Adrenal gland (tissue), 12 donors: ENCODE data around the gene NEDD1. TPM values are rescaled to one million over a fixed set of nuclear protein-coding genes. Genes with fewer than 3 reads are reported as not detected.

ENCODE experiments used
- DNase-seq, 7 donors: peaks; one replicate each; pipeline ENCODE4 v3.0.0-alpha.2; 2019 to 2020
- H3K27ac ChIP-seq, 5 donors: fragments of 200-600 bp; sonication (generic) in 4 of 5; 1 replicate in 3 of 5; 2 replicates in 2 of 5; pipeline versions ENCODE4 v1.5.1 to v1.8.0; 2016 to 2020; ENCODE audit warnings: mild to moderate bottlenecking in 1 of 5
- H3K27me3 ChIP-seq: fragments of 200-600 bp; 2 replicates; pipeline ENCODE4 v1.8.0; 2021
- H3K36me3 ChIP-seq, 2 donors: fragments of 200-600 bp; replicated peaks in 1 of 2; 1 replicate in 1 of 2; 2 replicates in 1 of 2; pipeline versions ENCODE4 v1.5.1 to v1.8.0; 2018 to 2022
- H3K4me1 ChIP-seq, 2 donors: fragments of 200-600 bp; replicated peaks in 1 of 2; 1 replicate in 1 of 2; 2 replicates in 1 of 2; pipeline versions ENCODE4 v1.5.1 to v1.8.0; 2018 to 2021
- H3K4me3 ChIP-seq, 4 donors: fragments of 200-600 bp; sonication (generic) in 3 of 4; one replicate each; pipeline ENCODE4 v1.5.1; 2016 to 2018
- H3K9me3 ChIP-seq, 3 donors: fragments of 200-600 bp; sonication (generic) in 1 of 3; replicated peaks in 1 of 3; 1 replicate in 2 of 3; 2 replicates in 1 of 3; pipeline versions ENCODE4 v1.5.1 to v1.8.0; 2016 to 2021
- POLR2A ChIP-seq, 2 donors: fragments of 450-650 bp; IDR thresholded peaks; one replicate each; pipeline ENCODE4 v1.6.1; 2017; ENCODE audit warnings: antibody characterized with exemption in 2 of 2, mild to moderate bottlenecking in 2 of 2, moderate library complexity in 1 of 2
- WGBS, 4 donors: extraction: QIAGEN DNeasy Blood & Tissue Kit in 2 of 4; methylation state at CpG; one replicate each; pipeline versions ENCODE4 v1.1.5 to v1.1.7; 2013 to 2017; 5-methylcytosine and 5-hydroxymethylcytosine counted together
- intact Hi-C, 2 donors: fragments of 100-400 bp; cut with DNase I; formaldehyde crosslinking; loops; one replicate each; pipeline versions ENCODE4 v1.14.1 to v1.15.0; 2022 to 2023
- polyA plus RNA-seq, 3 donors: library from polyadenylated mRNA; stranded (reverse); fragments of 200-250 nt in 2 of 3; fragments of 350-450 nt in 1 of 3; fragmentation: Illumina TruSeq in 1 of 3; extraction: RNeasy Lipid Tissue Mini Kit (QIAGEN cat#74804) in 1 of 3; gene quantifications; one replicate each; pipeline ENCODE4 v1.2.3, GENCODE V29; 2013 to 2014
- total RNA-seq, 9 donors: library from RNA; depleted of rRNA in 4 of 9; stranded (reverse); fragments of >200 nt in 4 of 9; fragments of 120-200 nt in 1 of 9; fragmentation: NEBNext Ultra II Directional in 1 of 9; extraction: Animal tissue kit (Norgen Biotek cat#: 25700) in 1 of 9; gene quantifications; one replicate each; pipeline versions ENCODE4 v1.1.0 to v1.2.4, GENCODE V29; 2013 to 2023
- TF ChIP-seq, protein P1 (sequence below), 6 experiments: fragments of 450-650 bp in 4 of 6; fragments of 200-600 bp in 2 of 6; sonication (generic) in 1 of 6; IDR thresholded peaks; 1 replicate in 5 of 6; 2 replicates in 1 of 6; pipeline versions ENCODE4 v1.5.1 to v1.8.0; 2016 to 2021; ENCODE audit warnings: antibody characterized with exemption in 6 of 6, mild to moderate bottlenecking in 2 of 6, moderate library complexity in 1 of 6
- donor health status: healthy with polysubstance abuse.
- donor health status: Bipolar disorder and iron deficiency.
- donor health status: DM: yes; HTN: yes; CAD: no.
- donor health status: DM: no; HTN: no; CAD: no.
- donor health status: DM: no; HTN: no; CAD: no.
- donor health status: DM: yes; HTN: yes; CAD: no.

Gene NEDD1
- total and polyA plus RNA-seq, 12 donors, result 3.5 to 17.6 (median 11.5) TPM

DNA sequence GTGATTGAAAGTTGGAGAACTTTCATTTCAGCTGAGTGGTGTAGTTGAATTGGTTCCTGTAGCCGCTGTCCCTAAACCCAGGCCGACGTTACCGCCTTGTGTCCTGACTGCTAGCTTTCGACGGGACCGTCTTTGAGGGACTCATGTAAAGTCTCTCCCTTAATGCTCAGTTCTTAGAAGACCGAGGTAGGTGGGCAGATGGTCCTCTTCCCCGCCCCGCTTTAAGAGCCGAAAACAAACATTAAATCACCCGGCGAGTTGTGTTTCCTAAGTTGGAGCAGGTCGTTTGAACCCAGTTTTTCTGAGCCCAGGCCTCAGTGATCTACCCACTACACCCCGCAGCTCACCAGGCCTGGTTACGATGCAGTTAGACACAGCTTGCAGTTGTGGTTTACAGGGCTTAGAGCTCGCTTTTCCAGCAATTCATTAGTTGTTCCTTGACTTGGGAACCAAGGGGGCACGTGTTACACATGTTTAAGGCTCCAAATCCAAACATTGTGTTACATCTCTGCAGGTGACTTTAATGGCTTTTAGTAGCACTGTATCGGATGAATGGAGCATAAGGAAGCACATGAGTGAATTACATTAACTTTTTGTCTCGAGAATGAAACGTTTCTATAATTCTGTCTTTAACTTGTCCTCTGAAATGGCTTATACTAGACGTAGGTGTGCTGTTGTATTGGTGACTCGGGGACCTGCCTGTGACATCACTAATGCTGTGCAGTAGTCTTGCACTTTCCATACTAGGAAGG lies 790 bp downstream of the NEDD1 start:
- intact Hi-C loops, result no loop called here

DNA sequence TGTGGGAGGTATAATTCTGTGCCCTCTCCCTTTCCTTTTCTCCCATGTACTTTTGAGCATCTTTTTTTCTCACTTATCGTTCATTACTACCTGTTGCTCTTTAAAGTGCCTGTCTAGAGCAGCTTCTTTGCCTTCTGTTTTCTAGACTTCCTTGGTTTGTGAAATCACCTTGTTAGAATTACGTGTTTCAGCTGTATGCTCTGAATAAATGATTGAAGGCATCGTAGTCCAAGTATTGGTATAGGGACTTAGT lies 1.3 kb downstream of the NEDD1 start:
- TF ChIP-seq, protein P1, sequence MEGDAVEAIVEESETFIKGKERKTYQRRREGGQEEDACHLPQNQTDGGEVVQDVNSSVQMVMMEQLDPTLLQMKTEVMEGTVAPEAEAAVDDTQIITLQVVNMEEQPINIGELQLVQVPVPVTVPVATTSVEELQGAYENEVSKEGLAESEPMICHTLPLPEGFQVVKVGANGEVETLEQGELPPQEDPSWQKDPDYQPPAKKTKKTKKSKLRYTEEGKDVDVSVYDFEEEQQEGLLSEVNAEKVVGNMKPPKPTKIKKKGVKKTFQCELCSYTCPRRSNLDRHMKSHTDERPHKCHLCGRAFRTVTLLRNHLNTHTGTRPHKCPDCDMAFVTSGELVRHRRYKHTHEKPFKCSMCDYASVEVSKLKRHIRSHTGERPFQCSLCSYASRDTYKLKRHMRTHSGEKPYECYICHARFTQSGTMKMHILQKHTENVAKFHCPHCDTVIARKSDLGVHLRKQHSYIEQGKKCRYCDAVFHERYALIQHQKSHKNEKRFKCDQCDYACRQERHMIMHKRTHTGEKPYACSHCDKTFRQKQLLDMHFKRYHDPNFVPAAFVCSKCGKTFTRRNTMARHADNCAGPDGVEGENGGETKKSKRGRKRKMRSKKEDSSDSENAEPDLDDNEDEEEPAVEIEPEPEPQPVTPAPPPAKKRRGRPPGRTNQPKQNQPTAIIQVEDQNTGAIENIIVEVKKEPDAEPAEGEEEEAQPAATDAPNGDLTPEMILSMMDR (IDR thresholded peaks at IDR 0.05), result no peak
- no peak for TF ChIP-seq POLR2A (IDR thresholded peaks at IDR 0.05)
- no peaks in the 10 kb centered on the region for H3K36me3 ChIP-seq
- intact Hi-C loops, result no loop called here
- H3K4me3 ChIP-seq, result no peak overlapping the region
- H3K4me1 ChIP-seq, result peaks cover 4 to 15% of the 10 kb centered on the region in 2 donors
- no peak overlapping the region for H3K27ac ChIP-seq
- WGBS, 4 donors, result 82 to 89% (median 86%) methylated on average over 3 of the region's 3 CpGs
- DNase-seq, result no peak
- H3K9me3 ChIP-seq, result no peaks in the 10 kb centered on the region
- no peaks in the 10 kb centered on the region for H3K27me3 ChIP-seq

More for the DNA sequence above, 790 bp downstream of the NEDD1 start:
- WGBS, 4 donors, result 10 to 15% (median 12%) methylated on average over 17 to 23 of the region's 23 CpGs
- Histone ChIP-seq H3K27me3 (no peaks in the 10 kb centered on the region), H3K4me3 (peak overlapping the region; percentile 94 to 97 (median 95)), H3K27ac (peak overlapping the region in 3 of 5 donors; percentile 78 to 86 (median 82)), H3K36me3 (no peaks in the 10 kb centered on the region), H3K9me3 (no peaks in the 10 kb centered on the region), H3K4me1 (peaks cover 4 to 15% of the 10 kb centered on the region in 2 donors)
- DNase-seq, result peak in 5 of 7 donors; percentile 14 to 23 (median 19)
- TF ChIP-seq POLR2A (IDR thresholded peaks at IDR 0.05), result no peak
- TF ChIP-seq, protein P1 (IDR thresholded peaks at IDR 0.05), result no peak

DNA sequence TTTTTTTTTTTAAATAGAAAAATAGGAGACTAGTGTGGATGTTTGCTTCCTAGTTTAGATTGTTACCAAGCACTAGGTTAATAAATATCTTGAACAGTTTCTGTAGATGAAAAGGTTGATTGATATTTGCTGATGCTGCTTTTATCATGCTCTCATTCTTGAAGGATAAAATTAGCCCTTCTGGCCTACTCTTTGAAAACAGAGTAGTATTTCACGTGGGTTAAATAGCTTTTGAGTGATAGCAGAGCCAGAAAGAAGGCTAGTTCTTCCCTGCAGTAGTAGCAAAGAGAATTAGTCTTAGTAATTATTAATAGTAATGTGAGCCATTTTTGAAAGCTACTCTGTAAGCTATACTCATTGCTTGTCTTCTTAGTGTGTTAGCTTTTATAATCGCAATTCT lies 5.2 kb downstream of the NEDD1 start:
- Histone ChIP-seq H3K4me3 (no peak overlapping the region), H3K36me3 (no peaks in the 10 kb centered on the region), H3K9me3 (no peaks in the 10 kb centered on the region), H3K27me3 (no peaks in the 10 kb centered on the region), H3K4me1 (peaks cover 4 to 10% of the 10 kb centered on the region in 2 donors), H3K27ac (no peak overlapping the region)
- intact Hi-C loops, result no loop called here
- 65 to 71% (median 69%) methylated on average over 2 of the region's 2 CpGs for WGBS, 4 donors
- TF ChIP-seq, protein P1 (IDR thresholded peaks at IDR 0.05), result no peak
- no peak for TF ChIP-seq POLR2A (IDR thresholded peaks at IDR 0.05)
- no peak for DNase-seq

DNA sequence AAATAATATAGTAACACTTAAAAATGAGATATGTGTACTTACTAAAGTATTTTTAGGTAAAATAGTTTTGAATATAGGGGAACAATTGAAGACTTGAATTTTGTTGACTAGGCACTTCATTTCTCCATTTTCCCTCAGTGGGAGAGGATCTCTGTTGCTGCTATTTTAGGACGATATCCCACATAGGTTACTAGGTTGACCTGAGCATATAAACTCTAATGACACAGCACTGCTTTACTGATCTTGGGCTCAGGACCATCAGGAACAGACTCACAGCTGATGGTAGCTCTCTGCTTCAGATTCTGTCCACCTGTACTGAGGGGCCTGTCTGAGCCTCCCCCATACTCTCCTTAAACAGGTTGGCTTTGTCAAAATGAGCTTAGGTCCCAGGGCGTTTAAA lies 5.9 kb downstream of the NEDD1 start:
- Histone ChIP-seq H3K36me3 (no peaks in the 10 kb centered on the region), H3K27ac (no peak overlapping the region), H3K4me3 (no peak overlapping the region), H3K4me1 (peaks cover 2 to 9% of the 10 kb centered on the region in 2 donors), H3K9me3 (no peaks in the 10 kb centered on the region), H3K27me3 (no peaks in the 10 kb centered on the region)
- WGBS, 4 donors, result 94 to 98% (median 96%) methylated on average over 2 of the region's 2 CpGs
- TF ChIP-seq, protein P1 (IDR thresholded peaks at IDR 0.05), result no peak
- TF ChIP-seq POLR2A (IDR thresholded peaks at IDR 0.05), result no peak
- DNase-seq, result no peak
- intact Hi-C loops, result no loop called here
